Stimulated activated CD8-positive, alpha-beta memory T cell treated with anti-CD3 and anti-CD28 coated beads, Interleukin-12 subunit alpha, Interleukin-12 subunit beta, amount 100 ng/mL, for 1 hour (primary cell): ENCODE results near the gene CD6.

Source experiments
- DNase-seq: peaks from one replicate; pipeline ENCODE4 v3.0.0-alpha.2; 2020; ENCODE audit warnings: low read depth

The CD6 gene

DNA sequence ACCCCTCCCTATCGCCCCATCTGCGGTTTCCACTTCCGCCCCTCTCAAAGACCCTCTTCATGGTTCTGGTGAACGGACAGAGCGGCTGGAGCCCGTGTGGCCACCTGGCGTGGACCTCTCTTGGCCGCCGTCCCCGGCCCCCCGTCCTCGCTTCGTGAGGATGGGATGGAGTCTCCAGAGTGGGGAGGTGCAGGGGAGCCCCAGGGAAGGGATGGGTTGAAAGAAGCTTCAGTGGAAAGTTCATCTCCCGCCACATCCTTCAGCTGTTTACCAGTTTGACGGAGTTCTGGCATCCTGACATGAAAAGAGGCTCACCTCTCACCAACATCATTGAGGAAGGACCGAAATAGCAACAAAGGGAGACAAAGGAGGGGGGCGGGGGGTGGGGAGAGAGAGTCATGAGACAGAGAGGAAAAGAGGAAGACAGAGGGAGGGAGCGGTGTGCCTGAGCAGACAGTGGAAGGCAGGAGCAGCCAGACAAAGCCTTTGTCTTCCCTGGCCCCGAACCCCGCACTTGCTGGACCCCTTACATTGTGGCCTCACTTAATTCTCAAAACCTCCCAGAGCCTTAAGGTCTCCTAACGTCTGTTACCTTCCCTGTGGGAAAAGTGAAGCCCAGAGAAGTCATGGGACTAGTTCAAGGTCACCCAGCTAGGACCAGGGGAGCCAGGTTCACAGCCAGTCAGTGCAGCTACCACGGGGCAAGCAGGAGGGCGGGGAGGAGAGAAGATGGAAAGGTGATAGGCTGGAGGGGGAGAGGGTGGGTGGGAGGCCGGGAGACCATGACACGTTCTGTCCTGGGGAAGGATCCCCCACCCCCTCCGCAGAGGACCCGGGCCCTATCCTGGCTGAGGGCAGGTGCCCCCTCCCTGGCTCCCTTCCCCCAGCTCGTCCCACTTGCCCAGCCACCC lies 54.9 kb downstream of the CD6 start:
- DNase-seq: peak; percentile 41

DNA sequence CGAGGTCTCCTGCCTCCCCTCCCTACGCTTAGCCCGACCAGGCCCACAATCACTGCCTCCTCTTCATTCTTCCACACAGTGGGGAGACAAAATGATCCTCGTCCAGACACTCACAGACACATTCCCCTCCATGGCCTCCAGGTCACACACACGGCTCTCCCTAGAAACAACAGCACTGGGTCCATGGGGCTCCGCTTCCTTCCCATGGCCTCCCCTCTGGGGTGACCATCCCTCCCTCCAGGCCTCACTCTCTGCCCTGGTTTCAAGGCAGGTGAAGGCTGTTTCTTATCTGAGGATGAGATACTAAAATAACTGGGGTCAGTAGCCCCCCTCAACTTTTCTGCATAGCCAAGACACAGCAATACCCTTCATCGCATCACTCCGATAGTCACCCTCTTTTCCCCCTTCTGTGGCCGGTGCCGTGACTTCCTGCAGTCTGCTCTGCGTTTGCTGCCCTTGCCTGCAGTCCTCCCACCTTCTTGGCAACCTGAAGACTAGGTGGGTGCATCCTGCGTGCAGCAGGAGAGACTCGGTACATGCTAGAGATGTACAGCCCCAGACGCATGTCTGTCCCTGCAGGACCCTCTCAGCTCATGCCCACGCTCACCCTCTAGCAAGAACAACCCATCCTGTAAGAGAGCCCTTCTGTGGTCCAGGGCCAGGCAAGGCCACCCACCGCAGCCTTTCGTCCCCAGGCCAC lies 55.8 kb downstream of the CD6 start:
- DNase-seq: no peak

DNA sequence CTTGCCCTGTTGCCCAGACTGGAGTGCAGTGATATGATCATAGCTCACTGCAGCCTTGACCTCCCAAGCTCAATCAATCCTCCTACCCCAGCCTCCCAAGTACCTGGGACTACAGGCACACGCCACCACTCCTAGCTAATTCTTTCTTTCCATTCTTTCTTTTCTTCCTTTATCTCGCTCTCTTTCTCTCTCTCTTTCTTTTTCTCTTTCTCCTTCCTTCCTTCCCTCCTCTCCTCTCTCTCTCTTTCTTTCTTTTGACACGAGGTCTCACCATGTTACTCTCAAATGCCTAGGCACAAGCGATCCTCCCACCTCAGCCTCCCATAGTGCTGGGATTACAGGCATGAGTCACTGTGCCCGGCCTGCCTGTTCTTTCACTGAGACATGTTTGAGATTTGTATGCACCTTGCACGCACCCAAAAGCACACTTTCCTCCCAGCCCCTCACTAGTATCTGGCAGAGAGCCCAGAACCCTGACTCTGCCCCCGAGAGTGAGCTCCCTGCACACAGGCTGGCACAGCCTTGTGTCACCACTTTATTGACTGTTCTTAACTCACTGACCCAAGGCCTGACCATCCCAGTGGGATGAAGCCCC lies 56.8 kb downstream of the CD6 start:
- DNase-seq: peak; percentile 35

- no peak for DNase-seq
Observed at GRCh38 chr11:61032824-61033223, 61.3 kb downstream of the CD6 start.

GRCh38 chr11:61033417-61033816 lies 61.9 kb downstream of the CD6 start:
- no peak for DNase-seq

DNA sequence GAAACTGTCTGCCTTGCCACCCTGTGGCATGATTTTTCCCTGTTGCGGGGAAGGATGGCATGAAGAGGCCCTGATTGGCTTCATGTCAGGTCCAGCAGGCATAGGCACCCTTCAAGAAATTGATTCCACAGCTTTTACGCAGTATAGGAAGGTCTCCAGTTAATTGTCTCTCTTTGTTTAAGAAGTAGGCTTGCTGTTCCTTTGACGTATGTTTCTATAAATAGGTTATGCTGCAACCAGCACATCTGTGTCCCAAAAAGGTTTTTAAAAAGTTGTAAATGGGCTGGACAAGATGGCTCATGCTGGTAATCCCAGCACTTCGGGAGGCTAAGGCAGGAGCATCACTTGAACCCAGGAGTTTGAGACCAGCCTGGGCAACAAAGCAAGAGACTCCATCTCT lies 62.6 kb downstream of the CD6 start:
- no peak for DNase-seq

GRCh38 chr11:61034704-61035525 lies 63.4 kb downstream of the CD6 start:
- DNase-seq: no peak

GRCh38 chr11:61035526-61035835 lies 64.0 kb downstream of the CD6 start:
- no peak for DNase-seq

DNA sequence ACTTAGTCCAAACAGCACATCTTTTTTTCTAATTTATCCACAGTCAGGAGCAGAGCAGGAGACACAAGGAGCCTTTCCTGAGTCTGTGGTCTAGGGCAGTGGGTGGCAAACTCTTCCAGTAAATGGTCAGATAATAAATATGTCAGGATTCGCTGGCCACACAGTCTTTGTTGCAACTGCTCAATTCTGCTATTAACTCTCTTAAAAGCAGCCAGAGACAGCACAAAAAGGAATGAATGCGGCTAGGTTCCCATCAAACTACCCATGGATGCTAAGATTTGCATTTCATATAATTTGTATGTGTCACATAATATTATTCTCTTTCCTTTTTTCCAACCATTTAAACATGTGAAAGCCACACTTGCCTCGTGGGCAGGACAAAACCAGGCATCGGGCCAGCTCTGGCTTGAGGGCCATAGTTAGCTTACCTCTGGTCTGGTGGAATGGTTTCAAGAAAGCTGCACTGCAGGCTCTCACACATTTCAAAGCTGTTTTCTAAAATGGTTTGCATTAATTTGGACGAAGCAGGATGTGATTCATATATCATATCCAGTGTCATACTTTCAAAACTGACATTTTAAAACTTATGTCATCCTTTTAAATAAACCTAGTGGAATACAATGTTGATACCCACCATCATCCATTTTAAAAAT lies 66.1 kb downstream of the CD6 start:
- DNase-seq: no peak

DNA sequence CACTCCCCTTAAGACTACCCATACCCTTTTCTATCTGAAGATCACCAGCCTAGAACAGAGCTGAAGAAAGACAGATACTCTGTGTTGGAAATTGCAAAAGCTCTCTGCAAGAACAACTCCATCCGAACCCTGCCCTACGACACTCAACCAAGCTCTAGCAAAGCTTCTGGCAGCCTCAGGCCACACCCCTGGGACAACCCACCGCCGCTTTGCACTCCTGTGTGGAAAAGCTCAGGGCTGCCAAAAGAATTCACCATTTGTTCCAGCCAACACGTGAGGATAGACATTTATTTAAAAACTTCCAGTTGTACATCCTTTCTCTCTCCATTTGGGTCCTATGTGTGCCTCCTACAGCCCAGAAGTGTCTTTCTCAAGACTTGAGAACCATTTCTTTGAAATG lies 68.4 kb downstream of the CD6 start:
- no peak for DNase-seq

DNA sequence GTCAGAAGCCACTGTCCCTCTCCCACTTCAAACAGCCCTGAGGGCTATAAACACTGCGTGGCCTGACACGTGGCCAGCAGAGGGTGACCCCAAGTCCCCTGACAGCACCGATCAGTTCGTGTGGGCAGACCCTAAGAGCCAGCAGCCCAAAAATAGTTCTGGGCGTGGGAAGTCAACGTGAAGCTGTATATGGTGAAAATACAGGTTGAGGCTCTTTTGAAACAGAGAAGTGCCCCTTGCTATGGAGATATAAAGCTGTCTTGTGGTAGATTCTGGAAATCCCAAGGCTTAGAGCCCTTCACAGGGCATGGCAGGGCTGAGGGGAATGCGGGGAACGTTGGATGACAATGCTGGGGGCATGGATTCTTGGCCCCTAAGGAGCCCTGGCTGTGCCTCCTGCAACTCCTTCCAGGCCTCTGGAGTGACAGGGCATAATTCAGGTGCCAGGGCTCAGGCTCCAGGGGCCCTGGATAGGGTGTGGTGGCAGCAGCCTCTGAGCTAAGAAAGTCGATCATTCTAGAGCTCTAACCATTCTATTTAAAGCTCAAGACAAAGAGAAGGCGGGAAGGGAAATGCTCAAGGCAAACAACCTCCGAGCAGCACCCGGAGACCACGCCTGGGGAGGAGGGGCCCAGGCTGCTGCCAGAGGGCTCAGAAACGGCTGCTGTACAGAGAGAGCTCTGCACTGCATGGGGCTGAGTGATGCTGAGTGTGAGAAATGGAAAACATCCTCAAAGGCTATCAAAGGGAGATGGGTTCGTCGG lies 70.5 kb downstream of the CD6 start:
- peak; percentile 71 for DNase-seq

DNA sequence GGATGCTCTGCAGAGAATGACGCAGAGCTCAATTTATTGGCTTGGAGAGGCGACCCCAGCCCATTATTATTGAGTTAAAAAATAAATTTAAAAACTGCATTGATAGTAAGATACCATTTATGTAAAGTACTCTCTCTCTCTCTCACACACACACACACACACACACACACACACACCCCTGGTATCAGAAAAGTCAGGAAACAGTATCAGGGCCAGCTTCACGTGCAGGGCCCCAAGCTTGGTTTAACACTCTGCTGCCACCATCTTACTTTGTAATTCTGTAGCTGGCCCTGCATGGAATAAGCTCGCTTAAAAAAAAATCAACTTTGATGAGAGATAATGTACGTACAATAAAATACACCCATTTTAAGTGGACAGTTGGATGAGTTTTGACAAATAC lies 71.1 kb downstream of the CD6 start:
- no peak for DNase-seq

- no peak for DNase-seq
Observed at GRCh38 chr11:61042961-61043540, 71.6 kb downstream of the CD6 start.

GRCh38 chr11:61045271-61045670 lies 73.8 kb downstream of the CD6 start:
- no peak for DNase-seq

- no peak for DNase-seq
Observed at GRCh38 chr11:61046833-61047232, 75.4 kb downstream of the CD6 start.

- no peak for DNase-seq
Observed at GRCh38 chr11:61048368-61049062, 77.0 kb downstream of the CD6 start.

GRCh38 chr11:61049063-61049377 lies 77.5 kb downstream of the CD6 start:
- DNase-seq: no peak

DNA sequence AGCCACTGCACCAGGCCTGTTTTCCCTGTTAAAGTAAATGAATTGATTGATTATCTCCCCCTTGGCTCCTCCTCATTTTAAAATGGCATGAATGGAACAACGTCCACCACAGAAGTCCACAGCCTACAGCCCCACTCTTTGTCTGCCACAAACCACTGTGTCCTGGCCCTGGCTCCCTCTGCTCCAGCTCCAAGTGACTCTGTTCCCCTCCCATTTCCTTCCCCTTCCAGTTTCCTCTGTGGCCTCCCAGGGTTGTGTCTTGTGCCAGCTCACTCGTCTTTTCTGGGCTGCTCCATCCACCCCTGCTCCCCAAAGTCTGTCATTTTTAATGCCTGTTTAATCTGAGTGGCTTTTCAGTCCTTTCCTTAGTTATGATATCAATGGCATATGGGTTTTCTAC lies 78.4 kb downstream of the CD6 start:
- DNase-seq: no peak

- no peak for DNase-seq
Observed at GRCh38 chr11:61052182-61052972, 80.9 kb downstream of the CD6 start.
